ENCODE measurements around the gene CTSA.
"Not testable (repeated sequence)": the region's sequence is repeated elsewhere in the genome, so short reads cannot be mapped to it uniquely, and the experiment has no call there.

CTSA gene

DNA sequence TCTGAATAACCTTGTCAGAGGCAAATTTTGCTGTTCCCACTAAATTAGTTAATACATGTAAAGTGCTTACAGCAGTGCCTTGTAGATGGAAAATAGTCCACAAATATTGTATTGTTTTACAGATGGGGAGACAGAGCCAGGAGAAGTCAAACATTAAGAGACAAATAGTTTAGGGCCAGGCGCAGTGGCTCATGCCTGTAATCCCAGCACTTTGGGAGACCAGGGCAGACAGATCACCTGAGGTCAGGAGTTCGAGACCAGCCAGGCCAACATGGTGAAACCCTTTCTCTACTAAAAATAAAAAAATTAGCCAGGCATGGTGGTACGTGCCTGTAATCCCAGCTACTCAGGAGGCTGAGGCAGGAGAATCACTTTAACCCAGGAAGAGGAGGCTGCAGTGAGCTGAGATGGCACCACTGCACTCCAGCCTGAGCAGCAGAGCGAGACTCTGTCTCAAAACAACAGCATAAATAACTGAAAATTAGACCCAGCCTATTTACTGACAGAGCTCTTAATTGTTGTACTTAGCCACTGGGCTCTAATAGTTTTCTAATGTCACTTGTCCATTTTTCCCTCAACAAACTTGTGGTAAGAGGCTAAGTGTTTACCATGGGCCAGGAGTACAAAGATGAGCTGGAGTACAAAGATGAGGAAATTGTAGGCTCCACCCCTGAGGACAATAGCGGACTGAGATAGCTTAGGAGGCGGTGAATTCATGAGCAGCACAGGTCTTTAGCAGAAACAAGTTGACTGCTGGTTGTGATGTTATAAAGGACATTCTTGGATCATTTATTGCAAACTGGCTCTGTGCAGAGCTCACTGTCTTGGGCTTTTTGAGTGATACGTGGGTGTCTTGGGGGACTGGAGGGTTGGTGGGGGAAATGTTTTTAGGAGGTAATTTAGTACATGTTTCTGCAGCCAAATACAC, 27.3 kb upstream of the CTSA start:
- in situ Hi-C loops (cut with MboI; ENCODE audit: low sequenced_read_pairs): no loop called here

DNA sequence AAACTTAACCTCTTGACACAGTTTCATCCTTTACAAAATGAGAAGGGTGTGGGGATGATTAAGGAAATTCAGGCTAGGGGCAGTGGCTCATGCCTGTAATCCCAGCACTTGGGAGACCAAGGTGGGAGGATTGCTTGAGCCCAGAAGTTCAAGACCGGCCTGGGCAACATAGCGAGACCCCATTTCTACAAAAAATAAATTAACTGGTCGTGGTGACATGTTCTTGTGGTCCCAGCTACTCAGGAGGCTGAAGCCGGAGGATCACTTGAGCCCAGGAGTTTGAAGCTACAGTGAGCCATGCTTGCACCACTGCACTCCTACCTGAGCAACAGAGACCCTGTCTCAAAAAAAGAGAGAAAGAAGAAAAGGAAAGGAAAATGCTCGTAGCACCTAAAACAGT, 24.7 kb upstream of the CTSA start:
- in situ Hi-C loops (cut with MboI; ENCODE audit: low sequenced_read_pairs): no loop called here

DNA sequence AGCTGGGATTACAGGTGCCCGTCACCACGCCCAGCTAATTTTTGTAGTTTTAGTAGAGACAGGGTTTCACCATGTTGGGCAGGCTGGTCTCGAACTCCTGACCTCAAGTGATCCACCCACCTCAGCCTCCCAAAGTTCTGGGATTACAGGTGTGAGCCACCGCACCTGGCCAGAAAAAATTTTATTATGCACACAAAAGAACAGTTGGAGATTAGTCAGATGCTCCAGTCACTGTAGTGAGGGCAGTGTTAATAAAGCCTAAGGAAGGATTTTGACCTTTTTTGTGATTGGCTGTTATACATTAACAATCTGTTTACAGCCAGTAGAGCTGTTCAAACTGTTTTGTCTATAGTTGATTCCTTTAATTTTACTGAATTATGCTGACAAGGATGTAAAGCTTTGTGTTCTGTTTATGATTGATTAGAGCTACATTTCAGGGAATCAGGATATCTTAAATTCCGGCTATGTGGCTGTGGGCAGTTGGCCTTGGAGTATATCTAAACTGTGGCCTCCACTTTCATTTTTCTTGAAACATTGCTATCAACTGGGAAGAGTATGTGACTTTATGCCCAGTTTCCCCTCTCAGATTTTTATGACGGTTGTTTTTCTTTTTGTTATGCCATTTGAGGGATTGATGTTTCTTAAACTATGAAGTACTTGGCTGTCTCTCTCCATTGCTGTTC, 23.9 kb upstream of the CTSA start:
- in situ Hi-C loops (cut with MboI; ENCODE audit: low sequenced_read_pairs): no loop called here

DNA sequence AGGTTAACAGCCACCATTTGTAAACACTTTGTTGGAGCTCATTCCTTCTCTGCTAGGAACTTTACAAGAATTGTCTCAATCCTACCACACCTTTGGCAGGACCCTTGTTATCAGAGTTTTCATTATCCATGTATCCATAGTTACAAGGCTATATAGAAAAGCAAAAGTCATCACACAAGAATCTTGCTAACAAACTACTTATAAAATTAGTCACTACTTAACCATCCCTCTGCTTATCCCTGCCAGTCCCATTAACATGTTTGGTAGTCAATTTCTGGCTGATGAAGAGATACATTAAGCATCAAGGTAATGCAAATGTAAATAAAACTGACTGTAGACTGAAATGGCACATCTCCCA, 23.3 kb upstream of the CTSA start:
- in situ Hi-C loops (cut with MboI; ENCODE audit: low sequenced_read_pairs): no loop called here

DNA sequence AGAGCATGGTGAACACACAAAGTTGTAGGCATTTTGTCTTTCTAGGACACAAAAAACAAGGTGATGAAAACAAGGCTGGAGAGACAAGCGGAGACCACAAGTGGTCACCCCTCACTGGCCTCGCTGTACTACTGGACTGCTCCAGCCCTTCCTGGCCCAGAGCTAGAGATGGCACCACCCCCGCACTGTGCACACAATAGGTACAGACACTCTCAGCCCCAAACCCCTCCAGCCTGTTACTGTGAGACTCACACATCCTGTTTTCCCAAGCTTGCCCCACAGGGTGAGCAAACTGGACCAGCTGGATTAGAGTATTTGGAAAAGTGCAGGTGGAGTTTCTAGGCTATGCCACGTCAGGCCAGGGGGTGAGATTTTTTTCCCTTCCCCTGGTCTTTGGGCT, 18.5 kb upstream of the CTSA start:
- in situ Hi-C loops (cut with MboI; ENCODE audit: low sequenced_read_pairs): no loop called here

DNA sequence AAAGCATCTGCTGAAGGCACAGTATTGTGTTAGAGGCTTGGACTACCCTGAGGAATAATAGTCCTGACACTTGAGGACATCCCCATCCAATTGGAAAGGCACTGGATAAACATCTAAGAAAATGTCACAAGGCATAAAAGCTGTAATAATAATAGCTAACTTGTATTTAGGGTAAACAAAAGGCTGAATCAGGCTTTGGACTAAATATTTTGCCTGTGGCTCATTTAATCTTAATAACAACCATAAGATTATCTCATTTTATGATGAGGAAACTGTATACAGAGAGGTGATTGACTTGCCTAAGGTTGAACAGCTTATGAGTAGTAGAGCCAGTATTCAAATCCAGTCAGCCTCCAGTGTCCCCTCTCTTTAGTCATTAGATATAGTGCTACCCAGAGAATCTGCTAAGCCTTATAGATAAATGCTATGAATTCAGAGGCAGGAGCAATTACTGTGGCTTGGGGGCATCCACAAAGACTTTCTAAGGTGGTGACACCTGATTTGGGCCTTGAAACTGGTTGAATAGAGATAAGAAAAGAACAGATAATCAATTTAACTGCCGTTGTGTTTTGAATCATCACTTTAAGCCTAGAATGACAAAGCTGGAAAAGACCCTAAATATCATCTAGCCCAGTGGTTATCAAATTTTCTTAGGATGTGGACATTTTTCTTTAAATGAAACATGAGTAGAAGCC, 17.6 kb upstream of the CTSA start:
- in situ Hi-C loops (cut with MboI; ENCODE audit: low sequenced_read_pairs): no loop called here

DNA sequence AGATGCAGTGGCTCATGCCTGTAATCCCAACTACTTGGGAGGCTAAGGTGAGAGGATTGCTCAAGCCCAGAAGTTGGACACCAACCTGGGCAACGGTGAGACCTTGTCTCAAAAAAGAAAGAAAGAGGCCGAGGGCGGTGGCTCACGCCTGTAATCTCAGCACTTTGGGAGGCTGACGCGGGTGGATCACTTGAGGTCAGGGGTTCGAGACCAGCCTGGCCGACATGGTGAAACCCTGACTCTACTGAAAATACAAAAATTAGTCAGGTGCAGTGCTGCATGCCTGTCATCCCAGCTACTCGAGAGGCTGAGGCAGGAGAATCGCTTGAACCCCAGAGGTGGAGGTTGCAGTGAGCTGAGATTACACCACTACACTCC, 17.0 kb upstream of the CTSA start:
- in situ Hi-C loops (cut with MboI; ENCODE audit: low sequenced_read_pairs): not testable (repeated sequence)

DNA sequence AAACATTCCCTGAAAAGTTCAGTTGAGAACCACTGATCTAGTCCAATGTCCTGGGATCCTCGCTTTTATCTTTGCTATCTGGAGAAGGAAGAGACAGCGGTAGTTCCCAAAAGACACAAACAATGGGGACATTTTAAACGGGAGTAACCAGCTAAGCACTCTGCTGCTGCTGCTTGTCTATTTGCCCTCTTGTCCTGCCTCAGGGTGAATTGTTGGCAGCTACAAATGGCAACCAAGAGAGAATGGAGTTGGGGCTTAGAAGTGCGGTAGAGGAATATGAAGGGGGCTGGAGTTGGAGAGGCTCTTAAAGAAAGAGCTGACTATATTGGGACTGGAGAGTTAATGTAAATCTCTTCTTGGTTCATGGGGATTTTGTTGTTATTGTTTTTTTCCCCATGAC, 16.6 kb upstream of the CTSA start:
- in situ Hi-C loops (cut with MboI; ENCODE audit: low sequenced_read_pairs): no loop called here

DNA sequence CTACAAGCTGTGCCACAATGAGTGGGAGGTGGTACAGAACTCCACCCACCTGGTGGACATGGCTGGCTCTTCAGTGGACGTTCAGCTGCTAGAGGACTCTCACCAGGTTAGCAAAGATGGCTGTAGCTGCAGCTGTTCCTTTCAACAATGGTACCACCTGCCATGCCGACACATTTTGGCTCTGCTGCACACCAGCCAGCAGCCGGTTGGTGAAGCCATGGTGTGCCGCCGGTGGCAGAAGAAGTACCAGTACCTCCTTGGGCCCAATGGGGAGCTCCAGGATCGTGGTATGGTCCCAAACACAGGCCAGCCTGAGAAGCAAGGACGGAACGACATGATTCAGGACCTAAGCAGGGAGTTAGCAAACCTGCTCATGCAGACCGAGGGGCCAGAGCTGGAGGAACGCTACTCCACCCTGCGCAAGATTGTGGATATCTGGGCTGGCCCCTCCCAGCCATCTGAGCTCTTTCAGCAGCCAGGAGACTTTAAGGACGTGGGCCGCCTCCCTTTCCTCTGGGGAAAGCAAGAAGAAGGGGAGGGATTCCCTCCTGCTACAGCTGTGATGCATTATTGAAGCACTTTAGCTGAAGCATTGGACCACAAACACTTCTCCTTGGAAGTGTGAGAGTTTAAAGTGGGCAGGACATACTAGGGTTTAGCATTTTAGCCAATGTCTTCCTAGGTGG, 12.9 kb upstream of the CTSA start:
- in situ Hi-C loops (cut with MboI; ENCODE audit: low sequenced_read_pairs): no loop called here

DNA sequence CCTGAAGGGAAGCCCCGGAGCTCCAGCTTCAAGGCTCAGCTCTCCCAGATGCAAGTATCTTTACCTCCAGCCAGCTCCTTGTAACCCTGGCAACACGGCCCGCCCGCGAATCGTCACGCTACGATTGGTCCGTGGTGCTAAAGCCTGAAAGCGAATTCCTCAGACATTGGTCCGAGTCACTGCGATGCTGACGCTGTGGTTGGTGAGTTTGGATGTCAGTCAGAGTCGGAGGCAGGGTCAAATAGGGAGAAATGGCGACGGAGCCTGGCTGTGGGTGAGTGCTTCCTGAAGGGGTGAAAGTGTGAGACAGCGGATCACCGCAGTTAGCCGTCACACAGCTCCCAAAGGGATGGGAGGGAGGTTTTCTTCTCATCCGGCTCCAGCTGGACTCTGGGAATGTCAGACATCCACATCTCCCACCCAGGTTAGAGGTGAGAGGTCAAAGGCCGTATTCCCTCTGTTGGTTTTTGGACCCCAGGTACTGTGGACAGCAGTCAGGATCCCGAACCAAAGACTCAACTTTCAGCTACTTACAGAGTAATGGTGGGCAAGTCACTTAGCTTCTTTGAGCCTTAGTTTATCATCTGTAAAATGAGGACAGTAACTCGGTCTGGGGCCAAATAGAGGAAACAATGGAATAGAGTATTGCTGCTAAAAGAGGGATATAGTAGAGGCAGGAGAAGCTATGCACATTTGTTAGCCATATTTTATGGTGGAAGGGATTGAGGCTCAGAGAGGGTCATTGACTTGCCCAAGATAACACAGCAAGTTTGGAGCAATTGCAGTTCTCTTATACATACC, 9.9 kb upstream of the CTSA start, which contains the start of gene ZSWIM1:
Gene ZSWIM1 (plus strand): TSS at position 240 of the 801 bp plus-strand sequence. CDS start 1,366 bp downstream, outside the sequence.
- in situ Hi-C loops (cut with MboI; ENCODE audit: low sequenced_read_pairs): no loop called here

DNA sequence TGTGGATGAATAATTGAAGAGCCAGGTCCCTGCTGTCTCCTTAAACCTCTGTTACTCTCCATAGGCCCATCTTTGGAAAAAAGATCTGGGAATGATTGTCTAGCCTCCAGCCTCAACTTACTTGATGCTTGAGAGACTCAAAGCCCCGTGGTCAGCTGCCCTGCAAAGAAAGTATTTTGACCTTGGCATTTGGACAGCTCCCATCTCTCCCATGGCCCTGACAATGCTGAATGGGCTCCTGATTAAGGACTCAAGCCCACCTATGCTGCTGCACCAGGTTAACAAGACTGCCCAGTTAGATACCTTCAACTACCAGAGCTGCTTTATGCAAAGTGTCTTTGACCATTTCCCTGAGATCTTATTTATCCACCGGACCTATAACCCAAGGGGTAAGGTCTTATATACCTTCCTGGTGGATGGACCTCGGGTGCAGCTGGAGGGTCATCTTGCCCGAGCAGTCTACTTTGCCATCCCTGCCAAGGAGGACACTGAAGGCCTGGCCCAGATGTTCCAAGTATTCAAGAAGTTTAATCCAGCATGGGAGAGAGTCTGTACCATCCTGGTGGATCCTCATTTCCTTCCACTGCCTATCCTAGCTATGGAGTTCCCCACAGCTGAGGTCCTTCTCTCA, 8.6 kb upstream of the CTSA start:
- in situ Hi-C loops (cut with MboI; ENCODE audit: low sequenced_read_pairs): no loop called here

DNA sequence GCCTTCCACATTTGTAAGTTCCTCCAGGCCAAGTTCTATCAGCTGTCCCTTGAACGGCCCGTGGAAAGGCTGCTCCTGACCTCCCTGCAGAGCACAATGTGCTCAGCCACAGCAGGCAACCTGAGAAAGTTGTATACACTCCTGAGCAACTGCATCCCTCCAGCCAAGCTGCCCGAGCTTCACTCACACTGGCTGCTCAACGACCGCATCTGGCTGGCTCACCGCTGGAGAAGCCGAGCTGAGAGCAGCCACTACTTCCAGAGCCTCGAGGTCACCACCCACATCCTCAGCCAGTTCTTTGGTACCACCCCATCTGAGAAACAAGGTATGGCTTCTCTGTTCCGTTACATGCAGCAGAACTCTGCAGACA, 8.1 kb upstream of the CTSA start:
- in situ Hi-C loops (cut with MboI; ENCODE audit: low sequenced_read_pairs): no loop called here

DNA sequence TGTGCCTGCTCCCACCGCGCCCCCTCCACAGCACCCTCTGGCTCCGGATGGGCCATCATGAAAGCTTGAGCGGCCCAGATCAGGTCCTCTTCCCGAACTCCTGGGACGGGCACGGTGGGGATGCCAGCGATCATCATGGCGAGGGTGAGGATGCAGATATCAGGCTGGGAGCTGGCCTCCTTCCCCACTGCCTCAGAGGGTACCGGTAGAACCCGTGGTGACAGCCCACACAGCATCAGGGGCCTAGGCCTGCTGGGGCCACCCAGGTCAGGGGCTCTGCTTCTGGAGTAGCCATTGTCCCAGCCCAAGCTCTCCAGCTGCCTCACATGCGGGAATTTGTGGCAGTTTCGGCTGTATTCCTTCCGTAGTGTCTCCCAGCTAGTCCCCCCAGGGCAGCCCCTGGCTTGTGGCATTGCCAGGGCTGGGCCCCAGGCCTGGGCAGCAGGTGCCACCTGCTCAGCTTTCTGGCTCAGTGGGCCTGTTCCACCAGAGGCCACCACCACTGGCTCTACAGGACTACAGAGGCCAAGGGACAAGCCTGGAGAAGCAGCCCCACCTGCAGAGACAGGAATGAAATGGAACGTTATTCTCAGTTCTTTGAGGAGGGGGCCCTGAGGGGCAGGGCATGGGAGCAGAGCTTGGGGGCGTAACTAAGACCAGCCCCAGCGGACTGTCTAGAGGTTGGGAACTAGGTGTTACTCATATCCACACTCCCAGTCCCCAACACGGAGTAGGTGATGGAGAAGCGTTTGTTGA, 4.4 kb upstream of the CTSA start:
- in situ Hi-C loops (cut with MboI; ENCODE audit: low sequenced_read_pairs): no loop called here

DNA sequence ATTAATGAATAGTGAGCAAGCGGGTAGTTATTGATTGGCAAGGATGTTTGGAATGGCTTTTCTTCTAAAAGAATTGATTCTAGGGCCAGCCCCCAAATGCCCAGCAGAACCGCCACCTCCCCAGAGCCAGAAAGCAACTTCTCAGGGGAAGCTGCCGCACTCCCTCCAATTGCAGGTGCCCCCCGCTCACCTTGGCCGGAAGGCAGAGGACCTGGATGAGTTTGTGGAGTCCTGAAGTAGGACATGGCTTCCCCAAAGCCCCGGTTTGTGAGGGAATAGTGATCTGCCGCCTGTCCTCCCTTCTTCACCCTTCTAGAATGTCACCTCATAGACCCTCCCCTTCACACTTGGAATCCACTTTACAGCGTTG, 3.8 kb upstream of the CTSA start, which contains the start of gene SPATA25:
Gene SPATA25 (minus strand): TSS at position 277 of the 370 bp plus-strand sequence. CDS start 32 bp downstream, at position 245.
- in situ Hi-C loops (cut with MboI; ENCODE audit: low sequenced_read_pairs): no loop called here

DNA sequence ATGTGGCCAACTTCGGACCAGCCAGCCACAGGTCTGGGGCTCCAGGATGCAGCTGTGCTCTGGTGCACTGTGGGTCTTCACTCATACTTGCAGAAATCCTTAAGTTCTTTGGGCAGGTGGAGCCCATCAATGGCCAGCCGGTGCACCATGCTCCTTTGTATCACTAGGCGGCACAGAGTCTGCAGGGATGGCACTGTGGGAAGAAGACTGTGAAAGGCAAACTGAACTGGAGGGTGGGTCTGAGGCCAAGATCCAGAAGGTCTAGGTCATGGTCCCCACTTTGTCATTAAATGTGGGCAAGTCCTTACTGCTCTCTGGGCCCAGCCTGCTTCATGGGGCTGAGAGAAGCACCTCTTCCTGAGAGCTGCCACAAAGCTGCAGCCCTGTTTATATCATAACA, 2.5 kb upstream of the CTSA start:
- in situ Hi-C loops (cut with MboI; ENCODE audit: low sequenced_read_pairs): no loop called here

DNA sequence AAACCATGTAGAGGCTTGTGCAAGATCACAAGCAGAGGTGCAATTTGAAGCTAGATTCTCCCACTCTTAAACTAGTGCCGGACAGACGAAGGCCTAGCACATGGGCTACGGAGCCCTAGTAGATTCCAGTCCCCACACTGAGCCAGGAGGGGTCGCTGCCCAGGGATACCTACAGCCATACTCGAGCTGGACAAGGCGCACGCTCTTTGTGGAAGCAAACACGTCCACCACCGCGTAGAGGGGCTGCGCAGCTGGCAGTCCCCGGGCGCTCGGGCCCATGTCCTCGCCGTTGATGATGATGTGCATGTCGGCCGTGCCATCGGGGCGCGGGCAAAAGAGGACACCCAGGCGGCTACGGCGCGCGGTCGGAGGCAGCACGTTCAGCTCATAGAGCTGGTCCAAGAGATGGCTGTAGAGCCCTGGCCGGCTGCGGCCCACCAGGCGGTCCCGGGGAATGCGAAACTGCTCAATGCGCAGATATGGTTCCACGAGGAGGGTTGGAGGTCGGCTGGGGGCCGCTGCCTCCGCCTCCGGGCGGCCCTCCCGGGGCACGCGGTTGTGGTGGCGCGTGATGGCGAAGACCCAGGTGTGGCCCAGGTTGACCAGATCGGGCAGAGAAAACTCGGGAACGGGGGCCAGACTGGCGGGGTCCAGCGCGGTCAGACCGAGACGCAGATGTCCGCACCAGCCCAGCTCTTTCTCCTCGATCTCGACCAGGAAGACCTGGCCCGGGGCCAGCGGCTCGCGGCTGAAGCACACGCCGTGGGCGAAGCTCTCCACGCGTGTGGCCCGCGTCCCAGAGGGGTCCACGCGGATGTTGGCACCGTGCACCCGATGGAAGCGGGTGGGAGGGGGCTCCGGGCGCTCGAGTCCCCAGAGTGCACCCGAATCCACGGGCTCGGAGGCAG, 804 bp upstream of the CTSA start:
- in situ Hi-C loops (cut with MboI; ENCODE audit: low sequenced_read_pairs): no loop called here

DNA sequence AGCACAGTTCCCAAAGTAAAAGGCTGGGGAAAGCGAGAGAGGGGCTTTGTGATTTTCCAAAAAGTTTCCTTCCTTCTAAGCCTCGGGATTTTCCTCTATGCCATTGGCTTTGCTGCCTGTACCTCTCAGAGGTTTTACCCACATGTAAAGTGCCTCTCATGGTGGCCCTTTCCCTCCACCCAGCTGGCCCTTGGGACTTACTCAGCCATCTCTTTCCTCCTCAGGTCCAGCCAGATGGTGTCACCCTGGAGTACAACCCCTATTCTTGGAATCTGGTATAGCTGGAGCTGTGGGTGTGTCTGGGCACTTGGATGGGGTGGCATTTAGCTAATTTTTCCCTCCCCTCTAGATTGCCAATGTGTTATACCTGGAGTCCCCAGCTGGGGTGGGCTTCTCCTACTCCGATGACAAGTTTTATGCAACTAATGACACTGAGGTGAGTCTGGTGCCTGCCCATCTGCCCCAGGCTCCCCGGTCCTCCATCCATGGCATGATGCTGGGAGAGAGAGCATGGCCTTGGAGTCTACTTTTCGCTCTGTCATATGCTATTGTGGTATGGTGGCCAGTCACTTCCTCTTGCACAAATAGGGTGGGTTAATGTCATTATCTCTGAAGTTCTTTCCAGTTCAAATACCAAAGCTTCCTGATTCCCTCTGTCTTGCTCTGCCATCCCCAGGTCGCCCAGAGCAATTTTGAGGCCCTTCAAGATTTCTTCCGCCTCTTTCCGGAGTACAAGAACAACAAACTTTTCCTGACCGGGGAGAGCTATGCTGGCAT, 1.1 kb downstream of the CTSA start:
- in situ Hi-C loops (cut with MboI; ENCODE audit: low sequenced_read_pairs): no loop called here
